ENCODE results near the gene CLEC2A. TPM values are rescaled to one million over a fixed set of nuclear protein-coding genes. Genes with fewer than 3 reads are reported as not detected.

CLEC2A gene
- total and polyA plus RNA-seq, 2 experiments from 2014 or later: not detected

- Mint-ChIP-seq H3K36me3 (ENCODE audit: low read depth) (0 out of 3 replicates have a peak, but pooled peaks cover 5% of the 10 kb centered on the region), H3K9me3 (peaks cover 7% of the 10 kb centered on the region), H3K27ac (no peak overlapping the region), H3K27me3 (ENCODE audit: insufficient read depth, low read depth, poor library complexity) (no peaks in the 10 kb centered on the region), H3K4me1 (no peaks in the 10 kb centered on the region), H3K4me3 (no peak overlapping the region)
- H3F3A ChIP-seq (replicated peaks; ENCODE audit: low read depth): no peaks in the 10 kb centered on the region
- H3K4me1 ChIP-seq (ENCODE audit: insufficient read depth): no peaks in the 10 kb centered on the region
- no peaks in the 10 kb centered on the region for H3K9me2 ChIP-seq (ENCODE audit: insufficient read depth)
- no peak for ATAC-seq
- H3K27ac ChIP-seq (ENCODE audit: low read depth): no peak overlapping the region
- TF ChIP-seq POLR2AphosphoS5 (IDR thresholded peaks at IDR 0.05; ENCODE audit: low read depth) (no peak), CTCF (conservative IDR thresholded peaks at IDR 0.05; ENCODE audit: low read depth in 2 of 2) (no peak), ZNF462 (CRISPR knock-in tag; IDR thresholded peaks at IDR 0.05) (no peak), ZNF114 (CRISPR knock-in tag; IDR thresholded peaks at IDR 0.05) (no peak), NANOG (IDR thresholded peaks at IDR 0.05; ENCODE audit: borderline replicate concordance) (no peak), STAT1 (IDR thresholded peaks at IDR 0.05; ENCODE audit: unreplicated experiment) (no peak), EZH2 (IDR thresholded peaks at IDR 0.05; ENCODE audit: low read depth, unreplicated experiment) (no peak), ZNF331 (CRISPR knock-in tag; IDR thresholded peaks at IDR 0.05; ENCODE audit: low read depth) (no peak), JUNB (IDR thresholded peaks at IDR 0.05; ENCODE audit: unreplicated experiment) (no peak), REST (IDR thresholded peaks at IDR 0.05; ENCODE audit: unreplicated experiment) (no peak), EZH2phosphoT487 (IDR thresholded peaks at IDR 0.05; ENCODE audit: unreplicated experiment) (no peak)
- H4K20me1 ChIP-seq (replicated peaks; ENCODE audit: insufficient read depth): no peaks in the 10 kb centered on the region
- no peaks in the 10 kb centered on the region for H3K27me3 ChIP-seq (ENCODE audit: insufficient read depth)
- H3K79me2 ChIP-seq (replicated peaks; ENCODE audit: insufficient read depth): no peaks in the 10 kb centered on the region
- no peak overlapping the region for H3K4me2 ChIP-seq
- H3K4me3 ChIP-seq: no peak overlapping the region
- no peak for DNase-seq (ENCODE audit: low spot score)
- H2AFZ ChIP-seq: no peak overlapping the region
- no peaks in the 10 kb centered on the region for H3K36me3 ChIP-seq (ENCODE audit: insufficient read depth)
Measured at GRCh38 chr12:9920451-9920850, 11.7 kb downstream of the CLEC2A start.
